NK-92 treated with Interleukin-12 subunit alpha and Interleukin-12 subunit beta, amount 100 ng/mL, for 24 hours (cell line): Measurements from ENCODE around the gene SSBP3.
"Not testable (repeated sequence)": the region's sequence is repeated elsewhere in the genome, so short reads cannot be mapped to it uniquely, and the experiment has no call there.

Experiments
- DNase-seq: peaks from one replicate; lab custom pipeline; 2025; lab: John Stamatoyannopoulos, UW

Gene SSBP3

GRCh38 chr1:54347955-54348699, 58.1 kb downstream of the SSBP3 start:
- DNase-seq, result no peak

- no peak for DNase-seq
These were observed 58.8 kb downstream of the SSBP3 start for GRCh38 chr1:54347261-54347954.

GRCh38 chr1:54345548-54345947, 60.6 kb downstream of the SSBP3 start:
- DNase-seq, result not testable (repeated sequence)

GRCh38 chr1:54345116-54345515, 61.1 kb downstream of the SSBP3 start:
- no peak for DNase-seq

GRCh38 chr1:54342742-54343687, 63.2 kb downstream of the SSBP3 start:
- DNase-seq, result no peak

- DNase-seq, result no peak
These were observed 63.9 kb downstream of the SSBP3 start for GRCh38 chr1:54342288-54342687.

- DNase-seq, result no peak
These were observed 64.4 kb downstream of the SSBP3 start for GRCh38 chr1:54341763-54342162.

- no peak for DNase-seq
These were observed 65.3 kb downstream of the SSBP3 start for GRCh38 chr1:54340878-54341277.

- no peak for DNase-seq
These were observed 65.8 kb downstream of the SSBP3 start for GRCh38 chr1:54340434-54340833.

- no peak for DNase-seq
These were observed 67.1 kb downstream of the SSBP3 start for GRCh38 chr1:54339126-54339525.

- DNase-seq, result no peak
These were observed 67.7 kb downstream of the SSBP3 start for GRCh38 chr1:54338464-54338863.

- peak; percentile 22 for DNase-seq
These were observed 68.3 kb downstream of the SSBP3 start for GRCh38 chr1:54337928-54338327.

GRCh38 chr1:54337034-54337433, 69.2 kb downstream of the SSBP3 start:
- DNase-seq, result no peak

GRCh38 chr1:54336116-54336515, 70.1 kb downstream of the SSBP3 start:
- no peak for DNase-seq

GRCh38 chr1:54335755-54336108, 70.5 kb downstream of the SSBP3 start:
- DNase-seq, result no peak

GRCh38 chr1:54335011-54335754, 71.0 kb downstream of the SSBP3 start:
- DNase-seq, result no peak

- DNase-seq, result no peak
These were observed 73.2 kb downstream of the SSBP3 start for GRCh38 chr1:54332781-54333585.

GRCh38 chr1:54331843-54332463, 74.2 kb downstream of the SSBP3 start:
- DNase-seq, result no peak

- no peak for DNase-seq
These were observed 75.0 kb downstream of the SSBP3 start for GRCh38 chr1:54331091-54331772.
